ES-I3 (cell line): ENCODE data around the gene GPR39.

Source experiments
- H3K36me3 ChIP-seq: 2 replicates; pipeline ENCODE4 v1.6.1; 2013; ENCODE audit warnings: mild to moderate bottlenecking, low read length, control low read depth, moderate library complexity; ENCODE audit not compliant: insufficient read depth
- H3K4me1 ChIP-seq: 2 replicates; pipeline ENCODE4 v1.6.1; 2013; ENCODE audit warnings: mild to moderate bottlenecking, control low read depth, low read length; ENCODE audit not compliant: insufficient read depth
- H3K9ac ChIP-seq: 2 replicates; pipeline ENCODE4 v1.6.1; 2013; ENCODE audit warnings: low read depth, mild to moderate bottlenecking, low read length, moderate library complexity
- H3K9me3 ChIP-seq: 2 replicates; pipeline ENCODE4 v1.6.1; 2013; ENCODE audit warnings: mild to moderate bottlenecking, low read length, moderate library complexity; ENCODE audit not compliant: control insufficient read depth, insufficient read depth

GPR39 gene

GRCh38 chr2:132680544-132680943, 263.9 kb downstream of the GPR39 start:
- no peaks in the 10 kb centered on the region for H3K4me1 ChIP-seq
- H3K36me3 ChIP-seq, result no peaks in the 10 kb centered on the region
- H3K9ac ChIP-seq, result no peak overlapping the region
- H3K9me3 ChIP-seq, result no peaks in the 10 kb centered on the region

DNA sequence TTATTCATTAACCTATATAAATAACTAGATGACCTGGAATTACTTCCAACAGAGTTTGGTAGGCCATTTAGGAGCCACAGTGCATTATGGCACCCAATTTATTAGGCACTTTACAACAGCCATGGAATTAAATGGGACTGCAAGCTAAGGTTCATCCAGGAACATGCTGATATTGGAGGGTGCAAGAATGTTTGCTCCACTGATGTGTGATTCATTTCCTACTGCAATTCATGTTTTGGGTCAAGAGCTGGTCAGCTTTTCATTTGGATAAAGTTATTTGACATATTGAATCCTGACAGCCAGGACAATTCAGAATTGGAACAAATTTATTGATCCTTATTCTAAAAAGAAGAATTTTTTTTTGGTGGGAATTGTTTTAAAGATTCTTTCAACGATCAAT, 265.2 kb downstream of the GPR39 start:
- H3K36me3 ChIP-seq, result no peaks in the 10 kb centered on the region
- H3K9me3 ChIP-seq, result no peaks in the 10 kb centered on the region

GRCh38 chr2:132690664-132691303, 274.2 kb downstream of the GPR39 start:
- Histone ChIP-seq H3K4me1 (no peaks in the 10 kb centered on the region), H3K36me3 (no peaks in the 10 kb centered on the region), H3K9ac (no peak overlapping the region), H3K9me3 (no peaks in the 10 kb centered on the region)

More for the DNA sequence above, 265.2 kb downstream of the GPR39 start:
- Histone ChIP-seq H3K4me1 (no peaks in the 10 kb centered on the region), H3K9ac (no peak overlapping the region)

GRCh38 chr2:132691556-132691955, 275.0 kb downstream of the GPR39 start:
- no peaks in the 10 kb centered on the region for H3K4me1 ChIP-seq
- H3K36me3 ChIP-seq, result no peaks in the 10 kb centered on the region
- no peaks in the 10 kb centered on the region for H3K9me3 ChIP-seq
- H3K9ac ChIP-seq, result no peak overlapping the region

- Histone ChIP-seq H3K36me3 (no peaks in the 10 kb centered on the region), H3K4me1 (no peaks in the 10 kb centered on the region), H3K9me3 (no peaks in the 10 kb centered on the region), H3K9ac (no peak overlapping the region)
Observed at GRCh38 chr2:132692816-132693215, 276.2 kb downstream of the GPR39 start.
